HepG2 (cell line): ENCODE measurements around the gene SLC35F3. TPM values are rescaled to one million over a fixed set of nuclear protein-coding genes. Genes with fewer than 3 reads are reported as not detected.

ENCODE experiments used
- FIP1L1 ChIP-seq: fragments of 200-400 bp; formaldehyde crosslinking; IDR thresholded peaks from 2 replicates; pipeline ENCODE4 v1.6.1; 2018; ENCODE audit warnings: low read depth, mild to moderate bottlenecking, low read length, moderate library complexity, borderline replicate concordance; ENCODE audit not compliant: insufficient read depth
- HDAC1 ChIP-seq: sonication (generic); formaldehyde crosslinking; IDR thresholded peaks from 2 replicates; pipeline ENCODE4 v1.5.1; 2020; ENCODE audit warnings: mild to moderate bottlenecking, missing genetic modification reagents
- KDM4B ChIP-seq: sonication (generic); formaldehyde crosslinking; IDR thresholded peaks from 2 replicates; pipeline ENCODE4 v1.4.0; 2020; ENCODE audit warnings: missing genetic modification reagents
- SAP130 ChIP-seq: IDR thresholded peaks from 2 replicates; pipeline ENCODE4 v1.6.1; 2016; ENCODE audit warnings: low read depth
- SIX4 ChIP-seq: sonication (generic); formaldehyde crosslinking; IDR thresholded peaks from 2 replicates; pipeline ENCODE4 v1.4.0; 2020; ENCODE audit warnings: missing genetic modification reagents
- SOX5 ChIP-seq: IDR thresholded peaks from 2 replicates; pipeline ENCODE4 v1.6.1; 2016; ENCODE audit warnings: borderline replicate concordance
- ZBTB7B ChIP-seq: sonication (generic); formaldehyde crosslinking; IDR thresholded peaks from 2 replicates; pipeline ENCODE4 v1.4.0; 2020; ENCODE audit warnings: missing genetic modification reagents
- ZMYM4 ChIP-seq: sonication (generic); formaldehyde crosslinking; IDR thresholded peaks from 2 replicates; pipeline ENCODE4 v1.8.1; 2023; ENCODE audit warnings: mild to moderate bottlenecking, missing genetic modification reagents
- ZNF317 ChIP-seq: sonication (generic); formaldehyde crosslinking; IDR thresholded peaks from 2 replicates; pipeline ENCODE4 v1.5.0; 2020; ENCODE audit warnings: mild to moderate bottlenecking, missing genetic modification reagents
- ZNF83 ChIP-seq: sonication (generic); formaldehyde crosslinking; IDR thresholded peaks from 2 replicates; pipeline ENCODE4 v1.4.0; 2020; ENCODE audit warnings: missing genetic modification reagents, mild to moderate bottlenecking, borderline replicate concordance
- polyA plus RNA-seq, 8 experiments: library from polyadenylated mRNA; depleted of rRNA in 3 of 8; stranded (reverse) in 7 of 8; unstranded in 1 of 8; fragments of >200 nt; fragmentation: Illumina TruSeq in 4 of 8; extraction: Trizol in 4 of 8; gene quantifications; 2 replicates each; pipeline versions ENCODE4 v1.2.1 to v1.2.3, GENCODE V29; 2011 to 2016; ENCODE audit warnings: low read depth in 4 of 8, missing spikeins in 1 of 8, mixed read lengths in 1 of 8; ENCODE audit not compliant: insufficient read depth in 1 of 8
- total RNA-seq, 5 experiments: library from RNA; depleted of rRNA; stranded (reverse); fragments of >200 nt; fragmentation: Illumina TruSeq; extraction: Trizol; gene quantifications; 2 replicates each; pipeline ENCODE4 v1.2.3, GENCODE V29; 2016; ENCODE audit warnings: low read depth in 1 of 5
- TF ChIP-seq, protein P1 (sequence below): sonication (generic); formaldehyde crosslinking; IDR thresholded peaks from 2 replicates; pipeline ENCODE4 v1.5.1; 2020; ENCODE audit warnings: mild to moderate bottlenecking, missing genetic modification reagents, borderline replicate concordance
- TF ChIP-seq, protein P2 (sequence below): sonication (generic); formaldehyde crosslinking; conservative IDR thresholded peaks from 2 replicates; pipeline ENCODE4 v1.4.0; 2020; ENCODE audit warnings: mild to moderate bottlenecking, missing genetic modification reagents, moderate library complexity
- TF ChIP-seq, protein P3 (sequence below): IDR thresholded peaks from 2 replicates; pipeline ENCODE4 v1.4.0; 2020; ENCODE audit warnings: mild to moderate bottlenecking, missing genetic modification reagents

SLC35F3 gene
- total and polyA plus RNA-seq, 2 of the 13 experiments (the other 11 are each of a cell fraction or from before 2014, with no cell fraction given): not detected

DNA sequence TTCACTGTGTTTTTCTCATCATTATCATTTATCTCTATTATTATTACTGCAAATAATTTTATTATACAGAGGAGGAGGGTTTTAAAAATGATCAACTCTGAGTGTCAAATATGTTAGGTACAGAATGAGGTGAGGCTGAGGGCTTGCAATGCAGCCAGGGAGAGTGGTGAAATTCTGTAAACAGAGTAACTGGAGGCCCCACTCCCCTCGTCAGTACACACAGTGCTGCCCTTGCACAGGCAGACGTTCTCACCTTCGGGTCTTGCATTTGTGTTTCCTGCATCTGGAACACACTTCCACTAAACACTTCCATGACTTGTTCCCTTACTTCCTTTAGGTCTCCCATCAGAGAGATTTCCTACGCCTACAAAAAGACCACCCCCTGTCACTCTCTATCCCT lies 444.5 kb downstream of the SLC35F3 start (continued):
- TF ChIP-seq, protein P1, sequence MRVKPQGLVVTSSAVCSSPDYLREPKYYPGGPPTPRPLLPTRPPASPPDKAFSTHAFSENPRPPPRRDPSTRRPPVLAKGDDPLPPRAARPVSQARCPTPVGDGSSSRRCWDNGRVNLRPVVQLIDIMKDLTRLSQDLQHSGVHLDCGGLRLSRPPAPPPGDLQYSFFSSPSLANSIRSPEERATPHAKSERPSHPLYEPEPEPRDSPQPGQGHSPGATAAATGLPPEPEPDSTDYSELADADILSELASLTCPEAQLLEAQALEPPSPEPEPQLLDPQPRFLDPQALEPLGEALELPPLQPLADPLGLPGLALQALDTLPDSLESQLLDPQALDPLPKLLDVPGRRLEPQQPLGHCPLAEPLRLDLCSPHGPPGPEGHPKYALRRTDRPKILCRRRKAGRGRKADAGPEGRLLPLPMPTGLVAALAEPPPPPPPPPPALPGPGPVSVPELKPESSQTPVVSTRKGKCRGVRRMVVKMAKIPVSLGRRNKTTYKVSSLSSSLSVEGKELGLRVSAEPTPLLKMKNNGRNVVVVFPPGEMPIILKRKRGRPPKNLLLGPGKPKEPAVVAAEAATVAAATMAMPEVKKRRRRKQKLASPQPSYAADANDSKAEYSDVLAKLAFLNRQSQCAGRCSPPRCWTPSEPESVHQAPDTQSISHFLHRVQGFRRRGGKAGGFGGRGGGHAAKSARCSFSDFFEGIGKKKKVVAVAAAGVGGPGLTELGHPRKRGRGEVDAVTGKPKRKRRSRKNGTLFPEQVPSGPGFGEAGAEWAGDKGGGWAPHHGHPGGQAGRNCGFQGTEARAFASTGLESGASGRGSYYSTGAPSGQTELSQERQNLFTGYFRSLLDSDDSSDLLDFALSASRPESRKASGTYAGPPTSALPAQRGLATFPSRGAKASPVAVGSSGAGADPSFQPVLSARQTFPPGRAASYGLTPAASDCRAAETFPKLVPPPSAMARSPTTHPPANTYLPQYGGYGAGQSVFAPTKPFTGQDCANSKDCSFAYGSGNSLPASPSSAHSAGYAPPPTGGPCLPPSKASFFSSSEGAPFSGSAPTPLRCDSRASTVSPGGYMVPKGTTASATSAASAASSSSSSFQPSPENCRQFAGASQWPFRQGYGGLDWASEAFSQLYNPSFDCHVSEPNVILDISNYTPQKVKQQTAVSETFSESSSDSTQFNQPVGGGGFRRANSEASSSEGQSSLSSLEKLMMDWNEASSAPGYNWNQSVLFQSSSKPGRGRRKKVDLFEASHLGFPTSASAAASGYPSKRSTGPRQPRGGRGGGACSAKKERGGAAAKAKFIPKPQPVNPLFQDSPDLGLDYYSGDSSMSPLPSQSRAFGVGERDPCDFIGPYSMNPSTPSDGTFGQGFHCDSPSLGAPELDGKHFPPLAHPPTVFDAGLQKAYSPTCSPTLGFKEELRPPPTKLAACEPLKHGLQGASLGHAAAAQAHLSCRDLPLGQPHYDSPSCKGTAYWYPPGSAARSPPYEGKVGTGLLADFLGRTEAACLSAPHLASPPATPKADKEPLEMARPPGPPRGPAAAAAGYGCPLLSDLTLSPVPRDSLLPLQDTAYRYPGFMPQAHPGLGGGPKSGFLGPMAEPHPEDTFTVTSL (CRISPR knock-in tag): peak; percentile 60; the same call in 1 of the 2 replicates
- TF ChIP-seq ZNF317 (CRISPR knock-in tag) (0 out of 2 replicates have a peak, but pooled peaks have one; percentile 50), HDAC1 (CRISPR knock-in tag) (0 out of 2 replicates have a peak, but pooled peaks have one; percentile 20), SAP130 (CRISPR knock-in tag) (peak; percentile 40; the same call in 1 of the 2 replicates), SIX4 (CRISPR knock-in tag) (0 out of 2 replicates have a peak, but pooled peaks have one; percentile 12), ZBTB7B (no peak), FIP1L1 (no peak), ZNF83 (CRISPR knock-in tag) (no peak), SOX5 (0 out of 2 replicates have a peak, but pooled peaks have one; percentile 34), KDM4B (no peak), ZMYM4 (peak; percentile 53)
- TF ChIP-seq, protein P2, sequence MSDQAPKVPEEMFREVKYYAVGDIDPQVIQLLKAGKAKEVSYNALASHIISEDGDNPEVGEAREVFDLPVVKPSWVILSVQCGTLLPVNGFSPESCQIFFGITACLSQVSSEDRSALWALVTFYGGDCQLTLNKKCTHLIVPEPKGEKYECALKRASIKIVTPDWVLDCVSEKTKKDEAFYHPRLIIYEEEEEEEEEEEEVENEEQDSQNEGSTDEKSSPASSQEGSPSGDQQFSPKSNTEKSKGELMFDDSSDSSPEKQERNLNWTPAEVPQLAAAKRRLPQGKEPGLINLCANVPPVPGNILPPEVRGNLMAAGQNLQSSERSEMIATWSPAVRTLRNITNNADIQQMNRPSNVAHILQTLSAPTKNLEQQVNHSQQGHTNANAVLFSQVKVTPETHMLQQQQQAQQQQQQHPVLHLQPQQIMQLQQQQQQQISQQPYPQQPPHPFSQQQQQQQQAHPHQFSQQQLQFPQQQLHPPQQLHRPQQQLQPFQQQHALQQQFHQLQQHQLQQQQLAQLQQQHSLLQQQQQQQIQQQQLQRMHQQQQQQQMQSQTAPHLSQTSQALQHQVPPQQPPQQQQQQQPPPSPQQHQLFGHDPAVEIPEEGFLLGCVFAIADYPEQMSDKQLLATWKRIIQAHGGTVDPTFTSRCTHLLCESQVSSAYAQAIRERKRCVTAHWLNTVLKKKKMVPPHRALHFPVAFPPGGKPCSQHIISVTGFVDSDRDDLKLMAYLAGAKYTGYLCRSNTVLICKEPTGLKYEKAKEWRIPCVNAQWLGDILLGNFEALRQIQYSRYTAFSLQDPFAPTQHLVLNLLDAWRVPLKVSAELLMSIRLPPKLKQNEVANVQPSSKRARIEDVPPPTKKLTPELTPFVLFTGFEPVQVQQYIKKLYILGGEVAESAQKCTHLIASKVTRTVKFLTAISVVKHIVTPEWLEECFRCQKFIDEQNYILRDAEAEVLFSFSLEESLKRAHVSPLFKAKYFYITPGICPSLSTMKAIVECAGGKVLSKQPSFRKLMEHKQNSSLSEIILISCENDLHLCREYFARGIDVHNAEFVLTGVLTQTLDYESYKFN: peak; percentile 72
- TF ChIP-seq, protein P3, sequence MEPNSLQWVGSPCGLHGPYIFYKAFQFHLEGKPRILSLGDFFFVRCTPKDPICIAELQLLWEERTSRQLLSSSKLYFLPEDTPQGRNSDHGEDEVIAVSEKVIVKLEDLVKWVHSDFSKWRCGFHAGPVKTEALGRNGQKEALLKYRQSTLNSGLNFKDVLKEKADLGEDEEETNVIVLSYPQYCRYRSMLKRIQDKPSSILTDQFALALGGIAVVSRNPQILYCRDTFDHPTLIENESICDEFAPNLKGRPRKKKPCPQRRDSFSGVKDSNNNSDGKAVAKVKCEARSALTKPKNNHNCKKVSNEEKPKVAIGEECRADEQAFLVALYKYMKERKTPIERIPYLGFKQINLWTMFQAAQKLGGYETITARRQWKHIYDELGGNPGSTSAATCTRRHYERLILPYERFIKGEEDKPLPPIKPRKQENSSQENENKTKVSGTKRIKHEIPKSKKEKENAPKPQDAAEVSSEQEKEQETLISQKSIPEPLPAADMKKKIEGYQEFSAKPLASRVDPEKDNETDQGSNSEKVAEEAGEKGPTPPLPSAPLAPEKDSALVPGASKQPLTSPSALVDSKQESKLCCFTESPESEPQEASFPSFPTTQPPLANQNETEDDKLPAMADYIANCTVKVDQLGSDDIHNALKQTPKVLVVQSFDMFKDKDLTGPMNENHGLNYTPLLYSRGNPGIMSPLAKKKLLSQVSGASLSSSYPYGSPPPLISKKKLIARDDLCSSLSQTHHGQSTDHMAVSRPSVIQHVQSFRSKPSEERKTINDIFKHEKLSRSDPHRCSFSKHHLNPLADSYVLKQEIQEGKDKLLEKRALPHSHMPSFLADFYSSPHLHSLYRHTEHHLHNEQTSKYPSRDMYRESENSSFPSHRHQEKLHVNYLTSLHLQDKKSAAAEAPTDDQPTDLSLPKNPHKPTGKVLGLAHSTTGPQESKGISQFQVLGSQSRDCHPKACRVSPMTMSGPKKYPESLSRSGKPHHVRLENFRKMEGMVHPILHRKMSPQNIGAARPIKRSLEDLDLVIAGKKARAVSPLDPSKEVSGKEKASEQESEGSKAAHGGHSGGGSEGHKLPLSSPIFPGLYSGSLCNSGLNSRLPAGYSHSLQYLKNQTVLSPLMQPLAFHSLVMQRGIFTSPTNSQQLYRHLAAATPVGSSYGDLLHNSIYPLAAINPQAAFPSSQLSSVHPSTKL: peak; percentile 67
